GM23338 (cell line): Measurements from ENCODE around the gene ZNF581. TPM values are rescaled to one million over a fixed set of nuclear protein-coding genes. Genes with fewer than 3 reads are reported as not detected.

Experiments used
- ATAC-seq: fragments of 200-7000 bp; cut with Tn5 transposase; 3 replicates; pipeline ENCODE4 v1.9.1; 2020
- DNase-seq: peaks from one replicate; pipeline ENCODE4 v3.0.0-alpha.2; 2015; ENCODE audit warnings: low spot score
- H2AFZ ChIP-seq: fragments of 200-600 bp; sonication (generic); 2 replicates; pipeline ENCODE4 v1.8.0; 2016; ENCODE audit warnings: antibody characterized with exemption, mild to moderate bottlenecking, moderate library complexity
- H3F3A ChIP-seq: fragments of 200-600 bp; sonication (generic); replicated peaks from 2 replicates; pipeline ENCODE4 v1.8.0; 2017; ENCODE audit warnings: antibody characterized with exemption, mixed run types, low read depth
- H3K27ac ChIP-seq: fragments of 200-600 bp; sonication (generic); 2 replicates; pipeline ENCODE4 v1.6.1; 2016; ENCODE audit warnings: low read depth
- H3K27me3 ChIP-seq: fragments of 200-600 bp; sonication (generic); 2 replicates; pipeline ENCODE4 v1.8.0; 2016; ENCODE audit warnings: mild to moderate bottlenecking, mixed run types, moderate library complexity; ENCODE audit not compliant: insufficient read depth
- H3K36me3 ChIP-seq: fragments of 200-600 bp; sonication (generic); 2 replicates; pipeline ENCODE4 v1.8.0; 2016; ENCODE audit warnings: mild to moderate bottlenecking; ENCODE audit not compliant: insufficient read depth
- H3K4me1 ChIP-seq: fragments of 200-600 bp; sonication (generic); 2 replicates; pipeline ENCODE4 v1.8.0; 2016; ENCODE audit warnings: mild to moderate bottlenecking, moderate library complexity; ENCODE audit not compliant: insufficient read depth
- H3K4me2 ChIP-seq: fragments of 200-600 bp; sonication (generic); 2 replicates; pipeline ENCODE4 v1.7.1; 2017; ENCODE audit warnings: mixed run types
- H3K4me3 ChIP-seq: fragments of 200-600 bp; sonication (generic); 2 replicates; pipeline ENCODE4 v1.6.1; 2016; ENCODE audit warnings: mixed run types
- H3K79me2 ChIP-seq: fragments of 200-600 bp; sonication (generic); replicated peaks from 2 replicates; pipeline ENCODE4 v1.8.0; 2017; ENCODE audit warnings: mild to moderate bottlenecking; ENCODE audit not compliant: insufficient read depth
- H3K9me2 ChIP-seq: fragments of 200-600 bp; sonication (generic); 2 replicates; pipeline ENCODE4 v1.8.0; 2017; ENCODE audit not compliant: insufficient read depth
- H4K20me1 ChIP-seq: fragments of 200-600 bp; sonication (generic); replicated peaks from 2 replicates; pipeline ENCODE4 v1.8.0; 2017; ENCODE audit warnings: mild to moderate bottlenecking; ENCODE audit not compliant: insufficient read depth
- H3K27ac Mint-ChIP-seq: 2 replicates; pipeline ENCODE4 v1.8.0; 2020; ENCODE audit warnings: inconsistent platforms, mild to moderate bottlenecking, moderate library complexity, mixed read lengths
- H3K27me3 Mint-ChIP-seq: 3 replicates; pipeline ENCODE4 v1.8.0; 2022; ENCODE audit warnings: low read depth, mild to moderate bottlenecking, moderate library complexity, mixed read lengths, inconsistent platforms; ENCODE audit not compliant: insufficient read depth, poor library complexity
- H3K36me3 Mint-ChIP-seq: 3 replicates; pipeline ENCODE4 v1.8.0; 2021; ENCODE audit warnings: low read depth, mild to moderate bottlenecking, inconsistent platforms, moderate library complexity, mixed read lengths
- H3K4me1 Mint-ChIP-seq: 3 replicates; pipeline ENCODE4 v1.8.0; 2020; ENCODE audit warnings: mild to moderate bottlenecking, inconsistent platforms, mixed read lengths
- H3K4me3 Mint-ChIP-seq: 3 replicates; pipeline ENCODE4 v1.8.0; 2021; ENCODE audit warnings: moderate library complexity, mild to moderate bottlenecking, inconsistent platforms, mixed read lengths
- H3K9me3 Mint-ChIP-seq: 3 replicates; pipeline ENCODE4 v1.8.0; 2020; ENCODE audit warnings: moderate library complexity, mild to moderate bottlenecking, inconsistent platforms, mixed read lengths
- EZH2 ChIP-seq: fragments of 200-600 bp; sonication (generic); IDR thresholded peaks from one replicate; pipeline ENCODE4 v1.8.0; 2017; ENCODE audit warnings: antibody characterized with exemption, mild to moderate bottlenecking, low read depth; ENCODE audit not compliant: unreplicated experiment
- JUNB ChIP-seq: IDR thresholded peaks from one replicate; pipeline ENCODE4 v1.6.1; 2016; ENCODE audit warnings: antibody characterized with exemption; ENCODE audit not compliant: unreplicated experiment
- POLR2AphosphoS5 ChIP-seq: IDR thresholded peaks from 2 replicates; pipeline ENCODE4 v1.6.1; 2016; ENCODE audit warnings: antibody characterized with exemption, low read depth
- REST ChIP-seq: IDR thresholded peaks from one replicate; pipeline ENCODE4 v1.6.1; 2018; ENCODE audit warnings: antibody characterized with exemption; ENCODE audit not compliant: unreplicated experiment
- polyA plus RNA-seq: library from polyadenylated mRNA; unstranded; fragments of >200 nt; fragmentation: Nextera tagmentation; extraction: Ambion mirVana; gene quantifications from 2 replicates; pipeline ENCODE4 v1.2.1, GENCODE V29; 2016
- total RNA-seq: library from RNA; depleted of rRNA; stranded (reverse); fragments of >200 nt; shearing (Covaris generic); gene quantifications from 2 replicates; pipeline ENCODE4 v1.2.3, GENCODE V29; 2014
- TF ChIP-seq, protein P1 (sequence below), 2 experiments: fragments of 200-600 bp in 1 of 2; sonication (generic) in 1 of 2; conservative IDR thresholded peaks; 2 replicates each; pipeline versions ENCODE4 v1.5.1 to v1.6.1; 2016 to 2017; ENCODE audit warnings: antibody characterized with exemption in 2 of 2, low read depth in 2 of 2, mild to moderate bottlenecking in 2 of 2, moderate library complexity in 1 of 2

Gene ZNF581
- total and polyA plus RNA-seq, 2 experiments from 2014 or later, result 48.5 to 87.6 TPM

DNA sequence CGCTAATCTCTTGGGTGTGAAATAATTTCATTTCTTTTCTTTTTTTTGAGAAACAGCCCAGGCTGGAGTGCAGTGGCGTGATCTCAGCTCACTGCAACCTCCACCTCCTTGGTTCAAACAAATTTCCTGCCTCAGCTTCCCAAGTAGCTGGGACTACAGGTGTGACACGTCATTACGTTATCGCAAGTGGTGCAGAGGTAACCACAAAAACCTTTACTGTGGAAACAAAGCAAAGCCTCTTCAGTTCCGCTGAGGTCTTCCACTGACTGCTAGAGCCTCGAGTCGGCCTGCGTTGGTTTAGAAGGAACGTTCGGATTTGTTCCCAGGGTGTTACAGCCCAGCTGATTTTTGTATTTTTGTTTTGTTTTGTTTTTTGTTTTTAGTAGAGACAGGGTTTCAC lies 17.1 kb upstream of the ZNF581 start:
- H3K27me3 ChIP-seq, result 0 out of 2 replicates have a peak, but pooled peaks cover 5% of the 10 kb centered on the region
- H3K9me2 ChIP-seq, result no peaks in the 10 kb centered on the region
- no peak overlapping the region for H2AFZ ChIP-seq
- TF ChIP-seq POLR2AphosphoS5 (no peak), REST (no peak), EZH2 (no peak)
- TF ChIP-seq, protein P1, sequence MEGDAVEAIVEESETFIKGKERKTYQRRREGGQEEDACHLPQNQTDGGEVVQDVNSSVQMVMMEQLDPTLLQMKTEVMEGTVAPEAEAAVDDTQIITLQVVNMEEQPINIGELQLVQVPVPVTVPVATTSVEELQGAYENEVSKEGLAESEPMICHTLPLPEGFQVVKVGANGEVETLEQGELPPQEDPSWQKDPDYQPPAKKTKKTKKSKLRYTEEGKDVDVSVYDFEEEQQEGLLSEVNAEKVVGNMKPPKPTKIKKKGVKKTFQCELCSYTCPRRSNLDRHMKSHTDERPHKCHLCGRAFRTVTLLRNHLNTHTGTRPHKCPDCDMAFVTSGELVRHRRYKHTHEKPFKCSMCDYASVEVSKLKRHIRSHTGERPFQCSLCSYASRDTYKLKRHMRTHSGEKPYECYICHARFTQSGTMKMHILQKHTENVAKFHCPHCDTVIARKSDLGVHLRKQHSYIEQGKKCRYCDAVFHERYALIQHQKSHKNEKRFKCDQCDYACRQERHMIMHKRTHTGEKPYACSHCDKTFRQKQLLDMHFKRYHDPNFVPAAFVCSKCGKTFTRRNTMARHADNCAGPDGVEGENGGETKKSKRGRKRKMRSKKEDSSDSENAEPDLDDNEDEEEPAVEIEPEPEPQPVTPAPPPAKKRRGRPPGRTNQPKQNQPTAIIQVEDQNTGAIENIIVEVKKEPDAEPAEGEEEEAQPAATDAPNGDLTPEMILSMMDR (conservative IDR thresholded peaks at IDR 0.05; ENCODE audit: low read depth in 2 of 2), result no peak
- Mint-ChIP-seq H3K27ac (no peak overlapping the region), H3K4me1 (peaks cover 13% of the 10 kb centered on the region; the same call in 2 of the 3 replicates), H3K9me3 (no peaks in the 10 kb centered on the region; the same call in 2 of the 3 replicates), H3K27me3 (peaks cover 10% of the 10 kb centered on the region), H3K4me3 (no peak overlapping the region), H3K36me3 (peaks cover 11% of the 10 kb centered on the region; the same call in 2 of the 3 replicates)
- no peak overlapping the region for H3K27ac ChIP-seq
- H3K79me2 ChIP-seq, result peaks cover 9% of the 10 kb centered on the region
- H4K20me1 ChIP-seq, result peaks cover 5% of the 10 kb centered on the region
- peaks cover 12% of the 10 kb centered on the region for H3F3A ChIP-seq
- H3K4me3 ChIP-seq, result no peak overlapping the region
- ATAC-seq, result no peak
- no peaks in the 10 kb centered on the region; the same call in 1 of the 2 replicates for H3K4me1 ChIP-seq
- no peak overlapping the region for H3K4me2 ChIP-seq
- DNase-seq, result no peak
- H3K36me3 ChIP-seq, result no peaks in the 10 kb centered on the region

DNA sequence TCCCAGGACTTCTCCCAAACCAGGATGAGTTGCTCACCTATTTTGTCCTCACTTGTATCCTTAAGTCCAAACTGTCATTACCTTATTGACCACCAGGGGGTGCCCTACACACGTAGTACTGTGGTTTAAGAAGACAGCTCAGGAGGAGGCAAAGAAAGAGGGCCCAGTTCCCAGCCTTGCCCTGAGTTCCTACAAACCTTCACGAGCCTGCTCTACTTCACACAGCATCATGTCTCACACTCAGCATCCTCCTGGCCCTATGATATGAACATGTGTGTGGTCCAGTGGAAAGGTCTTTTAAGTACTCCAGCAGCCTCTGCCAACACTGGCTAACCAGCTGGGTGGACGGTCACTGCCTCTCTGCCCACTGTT lies 11.0 kb upstream of the ZNF581 start:
- H2AFZ ChIP-seq, result peak overlapping the region; percentile 40; the same call in 1 of the 2 replicates
- peak; percentile 99 for DNase-seq
- H3K27me3 Mint-ChIP-seq, result peaks cover 15% of the 10 kb centered on the region
- H3K27ac ChIP-seq, result no peak overlapping the region
- H3K36me3 Mint-ChIP-seq, result peaks cover 3% of the 10 kb centered on the region; the same call in 2 of the 3 replicates
- no peaks in the 10 kb centered on the region; the same call in 1 of the 2 replicates for H3K9me2 ChIP-seq
- H3K27ac Mint-ChIP-seq, result peak overlapping the region; percentile 29; the same call in 1 of the 2 replicates
- H3K4me2 ChIP-seq, result no peak overlapping the region
- H3K4me1 Mint-ChIP-seq, result peaks cover 26% of the 10 kb centered on the region
- no peak overlapping the region for H3K4me3 Mint-ChIP-seq
- peaks cover 3% of the 10 kb centered on the region; the same call in 1 of the 3 replicates for H3K9me3 Mint-ChIP-seq
- ATAC-seq, result peak; percentile 74
- no peaks in the 10 kb centered on the region for H3K36me3 ChIP-seq
- TF ChIP-seq, protein P1 (conservative IDR thresholded peaks at IDR 0.05; ENCODE audit: low read depth in 2 of 2), result peak; percentile 87 to 93
- TF ChIP-seq JUNB, result no peak
- peaks cover 9% of the 10 kb centered on the region for H3K4me1 ChIP-seq
- no peaks in the 10 kb centered on the region for H3K27me3 ChIP-seq
- H3K4me3 ChIP-seq, result no peak overlapping the region
- 0 out of 2 replicates have a peak, but pooled peaks cover 10% of the 10 kb centered on the region for H3F3A ChIP-seq
- H4K20me1 ChIP-seq, result peaks cover 5% of the 10 kb centered on the region; the same call in 1 of the 2 replicates
- H3K79me2 ChIP-seq, result peaks cover 17% of the 10 kb centered on the region
